PC-3 (cell line): ENCODE data around the gene PPP4R4. TPM values are rescaled to one million over a fixed set of nuclear protein-coding genes. Genes with fewer than 3 reads are reported as not detected.

Experiments used
- ATAC-seq: fragments of 200-7000 bp; cut with Tn5 transposase; 2 replicates; pipeline ENCODE4 v1.9.1; 2020; ENCODE audit warnings: mild to moderate bottlenecking, moderate library complexity
- BruUV-seq: library from RNA; stranded (reverse); fragments of 400-500 nt; replicated peaks from 2 replicates; lab custom pipeline; 2021; lab: Mats Ljungman, UMichigan
- CTCF ChIA-PET: fragments of 300-600 bp; sonication (Branson Sonifier 250); formaldehyde crosslinking; loops from one replicate; lab custom pipeline; 2022; ENCODE audit warnings: antibody characterized with exemption; lab: Charles Lee
- POLR2A ChIA-PET: fragments of 300-600 bp; sonication (Branson Sonifier 250); formaldehyde crosslinking; loops from one replicate; lab custom pipeline; 2022; ENCODE audit warnings: antibody characterized with exemption; ENCODE audit not compliant: unreplicated experiment; lab: Charles Lee
- DNase-seq: peaks from one replicate; pipeline ENCODE4 v3.0.0-alpha.2; 2015
- H2AFZ ChIP-seq: fragments of 300-600 bp; sonication (generic); 2 replicates; pipeline ENCODE4 v1.6.0; 2016; ENCODE audit warnings: antibody characterized with exemption, low read length
- H3F3A ChIP-seq: fragments of 300-600 bp; sonication (generic); one replicate; pipeline ENCODE4 v1.6.0; 2017; ENCODE audit warnings: antibody characterized with exemption, low read length, control low read depth, mild to moderate bottlenecking; ENCODE audit not compliant: unreplicated experiment
- H3K27ac ChIP-seq: fragments of 300-600 bp; sonication (generic); 2 replicates; pipeline ENCODE4 v1.5.1; 2016; ENCODE audit warnings: mild to moderate bottlenecking, low read length
- H3K27me3 ChIP-seq: fragments of 300-600 bp; sonication (generic); 2 replicates; pipeline ENCODE4 v1.6.1; 2016; ENCODE audit warnings: low read length, mixed read lengths
- H3K36me3 ChIP-seq: fragments of 300-600 bp; sonication (generic); 2 replicates; pipeline ENCODE4 v1.6.1; 2016; ENCODE audit warnings: low read depth, mixed run types, low read length, mixed read lengths
- H3K4me1 ChIP-seq: fragments of 300-600 bp; sonication (generic); 2 replicates; pipeline ENCODE4 v1.5.1; 2016; ENCODE audit warnings: low read length; ENCODE audit not compliant: insufficient read depth
- H3K4me2 ChIP-seq: fragments of 300-600 bp; sonication (generic); 2 replicates; pipeline ENCODE4 v1.6.0; 2016; ENCODE audit warnings: low read length
- H3K4me3 ChIP-seq: fragments of 300-600 bp; sonication (generic); 2 replicates; pipeline ENCODE4 v1.5.1; 2016; ENCODE audit warnings: mild to moderate bottlenecking, low read length, mixed read lengths
- H3K79me2 ChIP-seq: fragments of 300-600 bp; sonication (generic); 2 replicates; pipeline ENCODE4 v1.6.1; 2017; ENCODE audit warnings: low read length, mixed read lengths
- H3K9ac ChIP-seq: fragments of 300-600 bp; sonication (generic); 2 replicates; pipeline ENCODE4 v1.6.0; 2016; ENCODE audit warnings: mild to moderate bottlenecking, low read length
- H3K9me2 ChIP-seq: fragments of 300-600 bp; sonication (generic); replicated peaks from 2 replicates; pipeline ENCODE4 v1.6.1; 2016; ENCODE audit warnings: mixed run types, low read length, mixed read lengths
- H3K9me3 ChIP-seq: fragments of 300-600 bp; sonication (generic); 2 replicates; pipeline ENCODE4 v1.6.1; 2016; ENCODE audit warnings: low read length, mixed read lengths
- H4K20me1 ChIP-seq: fragments of 300-600 bp; sonication (generic); 2 replicates; pipeline ENCODE4 v1.6.1; 2016; ENCODE audit warnings: low read length, mixed read lengths
- EZH2 ChIP-seq: fragments of 300-600 bp; sonication (generic); IDR thresholded peaks from one replicate; pipeline ENCODE4 v1.6.1; 2017; ENCODE audit warnings: antibody characterized with exemption, mild to moderate bottlenecking, low read length; ENCODE audit not compliant: unreplicated experiment
- EZH2phosphoT487 ChIP-seq: fragments of 300-600 bp; sonication (generic); IDR thresholded peaks from 2 replicates; pipeline ENCODE4 v1.6.1; 2018; ENCODE audit warnings: mild to moderate bottlenecking, antibody characterized with exemption, low read length, borderline replicate concordance
- intact Hi-C: fragments of 100-400 bp; cut with micrococcal nuclease; formaldehyde crosslinking; loops from 2 replicates; pipeline ENCODE4 v1.9.0; 2023
- total RNA-seq: library from RNA; depleted of rRNA; stranded (reverse); fragments of >200 nt; gene quantifications from 2 replicates; pipeline ENCODE4 v1.2.3, GENCODE V29; 2014
- TF ChIP-seq, protein P1 (sequence below): fragments of 300-600 bp; sonication (generic); conservative IDR thresholded peaks from 2 replicates; pipeline ENCODE4 v1.5.1; 2017; ENCODE audit warnings: antibody characterized with exemption, low read depth, mild to moderate bottlenecking, low read length

The PPP4R4 gene
- total RNA-seq, 1 experiment from 2014 or later: 0.11 TPM

DNA sequence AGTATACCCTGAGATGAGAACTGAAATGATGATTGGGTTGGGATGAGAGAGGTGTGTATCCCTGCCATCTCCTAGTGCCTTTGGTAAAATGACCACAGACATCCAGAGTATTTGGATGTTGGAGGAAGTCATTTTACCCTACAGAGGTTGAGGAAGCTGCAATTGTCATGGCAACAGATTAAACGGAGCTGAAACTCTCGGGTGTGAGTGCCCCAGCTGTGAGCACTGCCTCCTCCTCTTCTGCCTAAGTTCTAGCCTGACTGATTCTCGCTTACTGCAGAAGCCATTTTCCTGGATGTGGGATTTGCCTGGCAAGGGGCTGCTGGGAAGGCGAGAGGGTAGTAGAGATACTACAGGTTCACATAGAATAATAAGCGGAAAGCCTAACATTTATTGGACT, 10.3 kb upstream of the PPP4R4 start:
- no TSS peak for BruUV-seq
- no peaks in the 10 kb centered on the region for H3K36me3 ChIP-seq
- H3K79me2 ChIP-seq: no peaks in the 10 kb centered on the region
- H3K27ac ChIP-seq: no peak overlapping the region
- H3K9me3 ChIP-seq: no peaks in the 10 kb centered on the region
- no peaks in the 10 kb centered on the region for H3K9me2 ChIP-seq
- no peaks in the 10 kb centered on the region for H3K4me1 ChIP-seq
- ChIA-PET POLR2A (no interaction called here), CTCF (no interaction called here)
- no peak overlapping the region for H3K9ac ChIP-seq
- no peaks in the 10 kb centered on the region for H3F3A ChIP-seq
- peaks cover 26% of the 10 kb centered on the region for H3K27me3 ChIP-seq
- no peak overlapping the region for H3K4me3 ChIP-seq
- H3K4me2 ChIP-seq: no peak overlapping the region
- TF ChIP-seq, protein P1, sequence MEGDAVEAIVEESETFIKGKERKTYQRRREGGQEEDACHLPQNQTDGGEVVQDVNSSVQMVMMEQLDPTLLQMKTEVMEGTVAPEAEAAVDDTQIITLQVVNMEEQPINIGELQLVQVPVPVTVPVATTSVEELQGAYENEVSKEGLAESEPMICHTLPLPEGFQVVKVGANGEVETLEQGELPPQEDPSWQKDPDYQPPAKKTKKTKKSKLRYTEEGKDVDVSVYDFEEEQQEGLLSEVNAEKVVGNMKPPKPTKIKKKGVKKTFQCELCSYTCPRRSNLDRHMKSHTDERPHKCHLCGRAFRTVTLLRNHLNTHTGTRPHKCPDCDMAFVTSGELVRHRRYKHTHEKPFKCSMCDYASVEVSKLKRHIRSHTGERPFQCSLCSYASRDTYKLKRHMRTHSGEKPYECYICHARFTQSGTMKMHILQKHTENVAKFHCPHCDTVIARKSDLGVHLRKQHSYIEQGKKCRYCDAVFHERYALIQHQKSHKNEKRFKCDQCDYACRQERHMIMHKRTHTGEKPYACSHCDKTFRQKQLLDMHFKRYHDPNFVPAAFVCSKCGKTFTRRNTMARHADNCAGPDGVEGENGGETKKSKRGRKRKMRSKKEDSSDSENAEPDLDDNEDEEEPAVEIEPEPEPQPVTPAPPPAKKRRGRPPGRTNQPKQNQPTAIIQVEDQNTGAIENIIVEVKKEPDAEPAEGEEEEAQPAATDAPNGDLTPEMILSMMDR: no peak
- no peak for TF ChIP-seq EZH2phosphoT487
- no peak for TF ChIP-seq EZH2
- intact Hi-C loops: no loop called here
- DNase-seq (no peak), ATAC-seq (no peak)
- H4K20me1 ChIP-seq: no peaks in the 10 kb centered on the region
- no peak overlapping the region for H2AFZ ChIP-seq

DNA sequence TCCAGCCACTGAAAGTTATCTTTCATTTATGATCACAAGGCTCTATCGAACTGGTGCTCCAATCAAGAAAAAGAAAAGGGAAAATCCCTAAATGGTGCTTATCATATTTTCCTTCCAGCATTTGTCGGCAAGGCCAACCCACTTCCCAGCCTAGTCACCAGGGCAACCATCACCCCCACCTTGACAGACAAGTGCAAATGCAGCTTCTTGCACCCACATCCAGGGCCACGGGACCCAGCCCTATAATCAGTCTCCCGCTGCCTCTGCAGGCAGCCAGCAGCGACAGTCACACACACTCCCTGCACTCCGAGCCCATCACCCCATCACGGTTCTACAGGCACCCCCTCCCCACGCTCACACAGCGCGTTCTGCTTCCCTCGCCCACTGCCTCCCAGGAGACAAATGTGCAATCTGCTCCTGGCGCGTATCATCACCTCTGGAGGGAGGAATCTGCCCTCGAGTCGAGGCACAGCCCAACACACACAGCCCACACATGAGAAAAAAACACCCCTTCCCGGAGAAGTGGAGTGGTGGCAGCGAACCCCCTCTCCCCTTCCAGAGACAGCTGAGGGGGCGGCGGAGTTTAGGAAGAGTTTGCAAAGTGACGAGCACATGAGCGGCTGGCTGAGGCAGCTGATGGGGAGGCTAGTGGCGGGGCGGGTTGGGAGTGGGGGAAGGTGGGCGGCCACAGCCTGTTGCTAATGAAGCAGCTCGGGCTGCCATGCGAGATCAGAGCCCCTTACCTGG, 9.3 kb upstream of the PPP4R4 start:
- DNase-seq (no peak), ATAC-seq (no peak)
- TF ChIP-seq EZH2phosphoT487 (no peak), EZH2 (no peak)
- TF ChIP-seq, protein P1: no peak
- intact Hi-C loops: no loop called here
- no peaks in the 10 kb centered on the region for H3K79me2 ChIP-seq
- no TSS peak for BruUV-seq
- no peaks in the 10 kb centered on the region for H3K9me2 ChIP-seq
- peaks cover 26% of the 10 kb centered on the region for H3K27me3 ChIP-seq
- no peaks in the 10 kb centered on the region for H3K4me1 ChIP-seq
- ChIA-PET CTCF (no interaction called here), POLR2A (no interaction called here)
- no peaks in the 10 kb centered on the region for H4K20me1 ChIP-seq
- H3K9me3 ChIP-seq: no peaks in the 10 kb centered on the region
- H3K9ac ChIP-seq: no peak overlapping the region
- H3K4me3 ChIP-seq: no peak overlapping the region
- H2AFZ ChIP-seq: no peak overlapping the region
- H3K36me3 ChIP-seq: no peaks in the 10 kb centered on the region
- no peak overlapping the region for H3K4me2 ChIP-seq
- H3F3A ChIP-seq: no peaks in the 10 kb centered on the region
- no peak overlapping the region for H3K27ac ChIP-seq

DNA sequence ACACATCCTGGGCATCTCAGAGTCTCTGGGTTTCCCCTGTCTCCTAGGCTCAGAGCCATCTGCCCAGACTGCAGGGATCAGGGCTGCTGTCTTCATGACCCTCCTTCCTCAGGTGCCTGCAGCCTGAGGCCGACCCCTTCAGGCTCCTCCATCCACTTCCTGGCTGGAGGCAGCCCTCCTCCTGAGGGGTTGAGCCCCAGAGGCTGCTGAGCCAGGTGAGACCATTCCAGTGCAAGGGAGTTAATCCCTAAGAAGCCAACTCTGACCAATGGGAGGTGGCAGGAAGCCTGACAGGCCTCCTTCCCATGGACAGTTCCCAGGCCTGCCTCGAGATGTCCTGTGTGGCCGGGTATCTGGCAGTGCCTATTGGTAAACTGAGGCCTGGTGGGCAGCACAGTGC, 8.4 kb upstream of the PPP4R4 start:
- Histone ChIP-seq H3K36me3 (no peaks in the 10 kb centered on the region), H3K4me3 (no peak overlapping the region), H3K27ac (no peak overlapping the region), H2AFZ (no peak overlapping the region), H3F3A (no peaks in the 10 kb centered on the region), H4K20me1 (no peaks in the 10 kb centered on the region), H3K4me2 (no peak overlapping the region), H3K9me2 (no peaks in the 10 kb centered on the region), H3K4me1 (no peaks in the 10 kb centered on the region), H3K27me3 (peaks cover 26% of the 10 kb centered on the region), H3K9ac (no peak overlapping the region), H3K79me2 (no peaks in the 10 kb centered on the region), H3K9me3 (no peaks in the 10 kb centered on the region)
- TF ChIP-seq, protein P1: no peak
- TF ChIP-seq EZH2 (no peak), EZH2phosphoT487 (no peak)
- POLR2A ChIA-PET: no interaction called here
- ATAC-seq (no peak), DNase-seq (no peak)
- CTCF ChIA-PET: no interaction called here
- intact Hi-C loops: no loop called here
- BruUV-seq: no TSS peak
